Activated T-cell treated with anti-CD3 and anti-CD28 coated beads for 1 hour (primary cell): Measurements from ENCODE around the gene PLXNA4.

Experiments
- DNase-seq: peaks from one replicate; pipeline ENCODE4 v3.0.0-alpha.2; 2020; ENCODE audit warnings: low read depth

The PLXNA4 gene

DNA sequence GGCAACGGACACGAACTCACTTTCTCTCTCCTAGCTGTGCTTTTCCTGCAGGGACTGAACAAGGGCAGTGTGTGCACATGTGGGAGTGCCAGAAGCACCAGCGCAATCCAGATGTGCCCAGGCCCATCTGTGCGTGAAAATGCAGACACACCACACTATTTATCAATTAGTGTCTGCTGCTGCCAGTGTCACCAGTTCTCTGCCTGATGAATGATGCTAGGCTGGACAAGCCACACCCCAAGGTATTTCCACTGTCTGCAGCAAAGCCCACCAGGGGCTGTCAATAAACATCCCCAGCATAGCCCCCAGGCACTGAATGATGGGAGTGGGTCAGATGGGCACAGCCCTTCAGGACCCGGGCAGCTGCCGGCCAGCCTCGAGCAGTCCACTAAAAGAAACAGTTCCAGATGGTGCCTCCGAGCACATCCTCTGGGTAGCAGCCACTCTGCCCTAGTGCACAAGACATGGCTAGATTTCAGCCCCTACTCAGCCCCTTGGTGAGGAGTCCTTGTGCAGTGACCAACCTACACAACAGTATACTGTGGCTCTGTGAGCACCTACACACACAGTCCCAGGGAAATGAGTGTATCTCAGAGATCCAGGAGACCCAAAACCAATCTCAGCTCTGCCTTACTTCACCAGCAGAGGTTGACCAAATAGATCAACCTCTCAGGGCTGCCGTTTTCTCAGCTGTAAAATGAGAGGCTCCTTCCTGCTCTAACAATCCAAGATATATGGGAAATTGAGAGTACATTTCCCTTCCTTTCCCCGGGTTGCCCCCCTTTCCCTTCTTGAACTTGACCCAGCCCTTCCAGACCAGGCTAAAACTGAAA, 314.7 kb downstream of the PLXNA4 start:
- DNase-seq = no peak

DNA sequence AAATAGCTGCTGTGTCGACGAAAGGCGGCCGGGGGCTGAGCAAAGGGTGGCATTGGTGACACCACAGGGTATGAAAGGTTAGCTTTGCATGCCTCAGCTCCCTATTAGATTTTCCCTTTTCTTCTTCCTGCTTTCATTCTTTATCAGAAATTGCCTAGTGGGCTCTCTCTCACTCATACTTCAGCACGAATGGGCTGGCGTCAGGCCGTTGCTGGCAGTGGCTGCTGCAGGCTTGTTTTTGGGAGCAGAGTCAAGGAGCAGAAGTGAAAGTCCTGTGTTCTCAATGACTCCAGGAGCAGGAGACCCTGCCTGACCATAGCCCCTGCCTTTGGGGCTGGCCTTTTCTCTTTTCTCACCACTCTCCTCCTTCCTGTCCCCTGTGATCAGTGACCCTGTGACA, 318.0 kb downstream of the PLXNA4 start:
- DNase-seq = no peak

DNA sequence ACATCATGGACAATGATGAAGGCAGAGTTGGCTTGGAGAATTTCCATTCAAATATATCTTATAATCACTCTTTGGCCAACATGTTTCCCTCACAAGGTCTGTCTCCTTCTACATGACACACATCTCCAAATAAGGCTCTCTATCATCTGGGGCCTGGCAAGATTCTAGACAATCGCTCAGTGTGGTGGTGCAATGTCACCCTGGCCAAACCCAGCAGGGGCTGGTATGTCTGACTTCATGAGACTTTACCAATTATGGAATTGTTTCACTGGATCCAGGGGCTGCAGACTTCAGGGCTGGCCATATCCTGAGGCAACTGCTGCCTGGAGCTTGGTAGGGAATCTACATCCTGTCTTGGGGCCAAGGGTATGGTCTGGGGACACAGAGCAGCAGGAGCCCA, 319.0 kb downstream of the PLXNA4 start:
- no peak for DNase-seq

DNA sequence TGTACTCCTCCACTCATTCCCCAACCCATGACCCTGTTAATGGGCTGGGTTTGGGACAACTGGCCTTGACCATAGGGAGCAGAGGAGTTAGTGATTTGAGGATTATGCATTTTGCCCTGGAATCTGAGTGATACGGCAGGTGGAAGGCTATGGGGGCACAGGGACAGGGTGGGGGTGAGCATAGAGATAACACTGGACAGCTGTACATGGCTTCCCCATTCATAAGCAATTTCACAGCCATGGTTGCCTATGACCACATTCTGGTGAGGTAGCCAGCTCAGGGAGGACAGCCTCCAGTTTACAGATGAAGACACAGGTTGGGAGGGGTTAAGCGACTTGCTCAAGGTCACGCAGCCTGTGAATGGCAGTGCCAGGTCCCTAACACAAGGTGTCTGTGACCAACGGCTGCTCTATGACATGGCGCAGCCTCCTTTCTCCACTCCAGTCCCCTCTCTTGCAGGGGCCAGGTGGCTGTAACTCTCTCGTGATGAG, 319.5 kb downstream of the PLXNA4 start:
- DNase-seq = no peak

DNA sequence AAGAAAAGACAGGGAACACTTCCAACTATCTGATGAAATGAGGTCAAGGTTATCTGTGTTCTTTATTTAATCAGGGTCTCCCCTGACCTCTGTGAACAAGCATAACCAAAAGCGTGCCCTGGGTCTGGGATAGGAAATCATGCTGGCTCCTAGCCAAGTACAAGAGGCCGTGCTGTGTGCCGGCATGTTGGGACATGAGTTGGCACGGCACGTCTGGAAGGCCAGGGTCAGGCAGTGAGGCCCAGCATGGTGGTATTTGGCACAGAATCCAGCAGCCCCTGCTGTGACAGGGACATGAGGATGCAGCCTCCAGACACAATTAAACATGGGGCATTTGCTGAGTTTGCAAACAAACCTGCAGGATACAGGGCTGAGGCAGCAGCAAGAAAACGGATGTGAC, 320.4 kb downstream of the PLXNA4 start:
- no peak for DNase-seq

DNA sequence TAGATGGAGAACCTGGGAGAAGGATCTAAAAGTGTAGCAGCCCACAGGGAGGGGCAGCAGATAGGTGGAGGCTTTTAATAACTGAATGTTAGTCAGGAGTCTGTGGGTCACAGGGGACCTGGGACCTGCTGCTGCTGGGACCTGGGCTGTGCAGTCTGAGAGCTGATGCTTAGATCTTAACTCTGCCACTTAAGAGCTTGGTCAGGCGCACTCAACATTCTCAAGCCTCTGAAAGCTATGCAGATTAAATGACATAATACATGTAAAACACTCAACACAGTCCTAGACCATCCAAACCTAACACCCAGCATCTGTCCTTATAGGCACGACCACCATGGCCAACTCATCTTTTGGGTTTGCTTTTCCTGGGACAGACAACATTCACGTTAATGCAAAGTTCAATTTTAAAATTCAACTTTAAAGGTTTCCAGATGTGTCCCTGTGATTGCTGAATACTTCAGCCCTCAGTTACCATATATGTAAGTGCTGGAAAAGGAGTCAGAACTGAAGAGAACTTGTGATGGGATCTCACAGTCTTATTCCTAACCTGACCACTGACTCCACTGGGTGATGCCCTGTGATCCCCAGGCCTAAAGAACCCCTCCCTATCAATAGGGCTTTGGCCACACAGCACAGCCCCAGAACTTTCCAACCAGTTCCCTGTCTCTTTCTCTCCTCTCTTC, 321.0 kb downstream of the PLXNA4 start:
- DNase-seq = no peak

DNA sequence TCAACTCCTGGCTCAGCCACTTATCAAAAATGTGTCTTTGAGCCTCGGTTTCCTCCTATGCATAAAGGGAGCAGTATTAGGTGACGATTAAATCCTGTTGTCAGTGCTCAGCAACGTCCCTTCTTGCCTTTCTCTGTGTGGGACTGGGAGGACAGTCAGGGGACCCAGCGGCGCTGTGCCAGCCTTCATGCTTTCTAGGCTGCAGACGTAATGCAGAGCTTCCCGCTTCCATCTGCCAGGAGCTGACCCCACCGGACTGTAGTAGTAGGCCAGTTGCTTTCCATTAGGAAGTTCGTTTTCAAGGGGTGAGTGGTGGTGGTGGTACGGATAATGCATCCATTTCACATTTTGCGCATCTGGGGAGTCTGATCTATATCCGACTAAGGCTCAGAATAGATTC, 321.8 kb downstream of the PLXNA4 start:
- DNase-seq = no peak

DNA sequence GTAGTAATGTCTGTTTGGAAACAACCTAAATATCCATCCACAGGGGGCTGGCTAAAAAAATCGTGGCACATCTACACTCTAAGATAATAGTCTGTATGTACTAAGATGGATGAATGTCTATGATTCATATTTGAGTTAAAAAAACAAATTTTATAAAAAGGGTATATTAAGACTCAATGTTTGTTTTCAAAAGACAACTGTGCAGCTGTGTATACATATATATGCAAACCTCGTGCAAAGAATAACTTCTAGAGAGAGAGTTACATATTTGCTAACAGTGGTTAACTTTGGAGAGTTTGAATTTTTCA, 323.5 kb downstream of the PLXNA4 start:
- no peak for DNase-seq

DNA sequence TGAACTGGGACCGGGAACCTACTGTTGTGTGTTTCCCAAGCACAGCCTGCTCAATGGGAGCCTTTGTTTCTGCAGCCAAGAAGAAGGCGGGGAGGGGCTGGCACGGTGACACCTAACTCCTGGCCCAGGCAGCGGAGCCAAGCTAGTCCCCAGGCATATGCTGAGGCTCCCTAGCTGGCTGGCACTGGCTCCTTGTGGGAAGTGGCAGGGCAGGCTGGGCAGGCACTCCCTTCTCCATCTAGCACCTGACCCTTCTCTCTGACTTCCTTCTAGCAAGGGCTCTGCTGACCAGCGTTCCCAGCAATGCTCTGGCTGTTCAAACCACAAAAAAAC, 325.0 kb downstream of the PLXNA4 start:
- no peak for DNase-seq

DNA sequence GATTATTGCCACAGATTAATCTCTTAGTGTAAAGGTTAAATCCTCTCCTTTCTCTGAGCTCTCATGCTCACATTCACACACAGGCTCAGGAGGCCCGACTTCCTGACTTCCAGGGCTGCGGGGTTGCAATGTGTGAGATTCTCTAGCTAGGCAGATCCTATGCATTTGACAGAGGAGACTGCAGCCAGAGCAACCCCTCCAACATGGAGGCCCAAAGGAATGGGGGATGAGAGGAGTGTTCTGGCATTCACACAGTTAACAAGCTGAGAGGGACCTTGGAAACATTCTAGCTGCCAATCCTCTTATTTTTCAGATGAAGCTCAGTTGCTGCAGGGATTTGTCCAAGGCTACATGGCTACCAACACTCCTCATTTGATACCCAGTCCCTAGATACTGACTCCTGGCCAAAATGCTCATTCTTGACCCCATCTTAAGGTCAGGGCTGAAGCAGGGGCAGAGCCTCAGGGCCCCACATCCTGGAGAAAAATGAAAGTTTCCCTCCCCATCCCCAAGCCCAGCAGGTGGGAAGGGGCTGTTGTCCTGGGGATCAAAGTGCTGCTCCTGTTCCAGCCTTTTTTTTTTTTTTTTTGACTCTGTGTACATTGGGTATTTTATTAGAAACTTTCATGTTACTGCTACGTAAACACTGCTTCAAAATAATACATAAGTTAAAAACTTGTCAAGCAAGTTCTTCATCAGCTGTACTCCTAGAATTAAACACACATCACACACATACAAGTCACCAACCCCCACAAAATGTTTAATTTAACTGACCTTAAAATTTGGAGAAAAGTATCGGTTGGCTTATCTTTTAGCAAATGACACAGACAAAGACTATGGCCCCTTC, 325.6 kb downstream of the PLXNA4 start:
- DNase-seq = no peak

DNA sequence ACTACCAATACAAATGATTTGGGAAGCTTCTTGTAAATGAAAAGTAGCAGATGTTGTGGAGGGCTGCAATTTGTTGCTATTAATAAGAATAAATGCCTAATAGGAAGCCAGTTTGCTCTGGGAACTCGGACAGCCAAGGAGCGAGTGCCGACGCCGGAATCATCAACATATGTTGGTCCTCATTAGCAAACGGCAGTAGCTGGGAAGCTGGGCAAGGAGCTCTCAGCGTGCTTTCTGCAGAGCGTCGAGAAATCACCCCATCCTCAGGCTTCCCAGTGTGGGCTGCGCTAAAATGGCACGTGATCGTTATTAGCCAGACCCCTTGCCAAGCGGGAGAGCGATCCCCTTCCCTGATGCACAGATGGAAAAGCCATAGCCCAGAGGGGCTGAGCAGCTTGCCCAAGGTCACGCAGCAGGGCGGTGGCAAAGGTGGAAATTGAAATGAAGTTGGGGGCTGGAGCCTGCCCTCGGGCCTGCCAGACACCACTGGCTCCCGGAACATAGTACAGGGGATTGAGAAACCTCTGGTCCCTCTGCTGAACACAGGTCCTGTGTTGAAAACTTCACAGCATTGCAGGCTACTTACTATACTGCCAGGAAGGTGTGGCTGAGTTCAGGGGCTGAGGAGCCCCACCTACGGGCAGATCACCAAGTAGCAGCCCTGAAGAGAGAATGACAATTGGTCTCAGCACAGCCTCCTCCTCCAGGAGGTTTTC, 326.9 kb downstream of the PLXNA4 start:
- no peak for DNase-seq

DNA sequence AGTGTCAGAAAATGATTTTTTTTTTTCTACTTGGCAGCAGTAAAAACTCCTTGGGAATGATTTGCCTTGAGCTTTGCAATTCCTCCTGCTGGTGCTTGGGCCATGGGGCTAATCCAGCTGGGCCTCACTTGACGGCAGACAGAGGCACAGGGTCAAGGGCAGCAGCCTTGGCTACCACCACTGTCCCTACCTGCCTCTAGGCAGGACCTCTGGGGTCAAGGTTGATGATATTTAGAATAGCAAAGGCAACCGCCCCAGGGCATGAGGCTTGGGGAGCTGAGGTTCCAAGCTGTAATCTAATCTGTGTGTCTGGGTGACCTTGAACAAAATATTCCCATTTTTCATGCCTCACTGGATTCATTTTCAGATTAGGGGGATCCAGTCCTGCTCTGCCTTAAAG, 327.4 kb downstream of the PLXNA4 start:
- no peak for DNase-seq

DNA sequence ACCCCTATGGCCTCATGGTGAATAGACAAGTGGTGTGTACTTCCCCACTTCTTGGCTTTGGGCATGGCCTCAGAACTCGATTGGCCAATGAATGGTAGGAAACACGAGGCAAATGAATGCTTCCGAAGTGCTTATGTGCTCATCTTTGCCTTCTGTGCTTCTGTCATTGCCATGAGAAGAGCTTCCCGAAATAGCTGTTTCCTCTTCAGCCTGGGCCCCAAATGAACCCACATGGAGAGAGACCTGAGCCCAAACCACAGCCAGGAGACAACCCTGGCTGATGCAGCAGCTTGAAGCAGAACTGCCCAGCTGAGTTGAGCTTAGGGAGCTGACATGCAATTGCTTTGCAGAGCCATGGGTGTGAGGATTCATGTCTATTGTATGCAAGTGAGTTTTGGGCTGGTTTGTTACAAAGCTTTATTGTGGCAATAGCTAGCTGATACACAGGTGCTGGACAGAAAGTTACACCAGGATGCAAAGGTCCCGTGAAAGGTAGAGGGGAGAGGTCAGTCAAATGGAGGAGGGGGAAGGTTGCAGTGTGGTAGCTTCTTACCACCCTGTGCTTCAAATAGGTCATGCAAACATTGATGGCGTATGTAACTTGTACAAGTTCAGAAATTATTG, 328.2 kb downstream of the PLXNA4 start:
- no peak for DNase-seq

DNA sequence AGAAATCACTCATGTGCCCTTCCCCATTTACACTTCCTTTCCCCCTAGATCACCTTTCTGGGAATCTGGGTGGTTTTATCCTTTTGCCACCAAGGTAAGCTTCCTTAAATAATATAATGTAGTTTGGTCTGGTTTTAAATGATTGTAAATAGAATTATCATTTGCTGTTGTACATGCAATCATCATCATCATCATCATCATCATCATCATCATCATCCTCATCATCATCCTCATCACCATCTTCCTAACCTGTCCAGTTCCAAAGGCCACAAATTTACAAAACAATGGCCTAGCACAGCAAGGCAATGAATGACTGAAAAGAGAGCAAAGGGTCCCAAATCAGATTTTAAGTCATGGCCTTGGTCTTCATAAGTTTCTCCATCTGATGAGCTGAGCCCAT, 329.7 kb downstream of the PLXNA4 start:
- no peak for DNase-seq

DNA sequence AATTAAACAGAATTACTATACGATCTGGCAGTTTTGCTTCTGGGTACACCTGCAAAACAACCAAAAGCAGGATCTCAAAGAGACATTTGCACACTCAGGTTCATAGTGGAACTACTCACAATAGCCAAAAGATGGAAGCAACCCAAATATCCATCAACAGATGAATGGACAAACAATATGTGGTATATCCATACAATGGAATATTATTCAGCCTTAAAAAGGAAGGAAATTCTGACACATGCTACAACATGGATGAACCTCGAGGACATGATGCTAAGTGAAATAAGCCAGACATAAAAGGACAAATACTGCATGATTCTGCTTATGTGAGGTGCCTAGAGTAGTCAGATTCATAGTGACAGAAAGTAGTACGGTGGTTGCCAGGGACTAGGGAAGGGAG, 330.7 kb downstream of the PLXNA4 start:
- no peak for DNase-seq

DNA sequence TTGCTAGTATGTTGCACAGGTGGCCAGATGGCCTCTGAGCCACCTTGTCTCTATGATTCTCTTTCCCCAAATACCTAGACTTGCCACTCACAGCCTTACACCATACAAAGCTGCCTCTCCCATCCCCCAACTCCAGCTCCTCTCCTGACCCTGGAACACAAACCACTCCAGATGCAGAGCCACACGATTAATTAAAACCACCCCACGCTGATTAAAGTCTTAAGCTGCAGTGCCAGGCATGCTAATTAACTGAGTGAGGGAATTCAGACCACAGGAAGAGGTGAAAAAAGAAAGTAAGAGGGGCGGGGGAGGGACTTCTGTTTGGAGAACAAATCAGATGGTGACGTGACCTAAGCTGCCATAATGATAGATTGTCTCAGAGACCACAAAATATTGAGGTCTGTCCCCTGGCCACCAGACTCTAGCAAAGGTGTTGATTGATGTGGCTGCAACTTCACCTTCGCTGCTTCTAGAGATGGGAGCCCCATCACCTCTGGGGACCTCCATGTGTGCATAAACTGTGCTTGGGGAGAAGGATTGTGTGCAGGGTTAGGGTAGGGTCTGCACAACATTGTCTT, 331.3 kb downstream of the PLXNA4 start:
- no peak for DNase-seq

DNA sequence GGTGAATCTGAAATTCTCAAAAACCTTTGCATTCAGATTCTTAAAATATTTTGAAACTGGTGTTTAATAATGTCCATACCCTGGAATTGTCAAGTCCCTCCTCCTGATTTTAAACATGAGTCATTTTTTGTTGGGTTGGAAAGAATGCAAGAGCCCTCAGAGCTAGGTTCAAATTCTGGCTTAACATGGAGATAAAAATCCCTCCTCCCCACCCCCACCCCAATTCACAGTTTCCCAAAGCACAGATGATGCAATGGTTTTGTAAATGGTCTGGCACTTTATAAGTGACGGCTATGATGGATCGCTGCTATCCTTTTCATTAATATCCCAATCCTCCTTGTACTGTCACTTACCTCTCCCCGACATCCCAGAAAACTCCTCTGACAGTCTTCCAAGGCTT, 332.8 kb downstream of the PLXNA4 start:
- DNase-seq = no peak

DNA sequence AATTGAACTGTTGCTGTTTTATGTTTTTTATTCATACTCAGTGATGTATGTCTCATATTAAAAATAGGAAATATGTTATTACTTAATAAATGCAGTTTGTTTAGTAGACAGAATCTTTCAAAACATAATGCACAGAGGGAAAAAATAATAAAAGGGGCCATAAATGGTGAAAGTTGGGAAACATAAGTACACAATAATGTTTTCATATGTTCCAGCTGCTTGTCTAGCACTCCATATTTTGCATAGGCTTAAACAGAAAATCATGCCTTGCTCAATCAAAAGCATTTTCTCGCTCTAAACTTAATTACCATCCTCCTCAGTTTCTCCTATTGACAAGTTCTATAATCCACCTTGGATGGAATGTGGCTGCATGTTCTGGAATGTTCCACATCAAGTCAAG, 333.2 kb downstream of the PLXNA4 start:
- DNase-seq = no peak

DNA sequence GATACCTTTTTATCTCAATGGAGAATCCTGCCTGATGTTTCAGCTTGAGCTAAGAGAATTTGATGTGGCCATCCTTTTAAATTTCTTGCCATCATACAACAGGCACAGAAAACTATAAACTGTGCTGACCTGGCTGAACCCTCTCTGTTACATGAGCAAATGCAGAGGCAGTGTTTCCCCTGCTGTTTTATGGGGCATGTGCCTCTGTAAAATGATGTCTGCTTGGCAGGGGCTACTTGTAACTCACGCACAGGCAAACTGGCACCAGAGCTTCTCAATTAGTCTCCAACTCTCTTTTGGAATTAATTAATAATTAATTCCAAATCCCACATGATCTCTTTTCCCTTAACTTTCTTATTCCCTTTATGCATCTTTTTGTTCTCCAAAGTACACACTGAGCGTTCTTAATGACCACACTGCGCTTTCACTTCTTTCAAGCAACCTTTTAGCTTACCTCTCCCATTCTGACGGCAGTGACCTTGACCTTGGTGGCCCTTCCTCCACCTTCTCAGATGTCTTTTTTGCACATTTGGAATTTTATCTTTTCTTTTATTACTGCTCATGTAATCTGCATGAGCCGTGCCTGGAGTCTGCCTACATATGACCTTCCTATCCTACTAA, 334.0 kb downstream of the PLXNA4 start:
- no peak for DNase-seq

DNA sequence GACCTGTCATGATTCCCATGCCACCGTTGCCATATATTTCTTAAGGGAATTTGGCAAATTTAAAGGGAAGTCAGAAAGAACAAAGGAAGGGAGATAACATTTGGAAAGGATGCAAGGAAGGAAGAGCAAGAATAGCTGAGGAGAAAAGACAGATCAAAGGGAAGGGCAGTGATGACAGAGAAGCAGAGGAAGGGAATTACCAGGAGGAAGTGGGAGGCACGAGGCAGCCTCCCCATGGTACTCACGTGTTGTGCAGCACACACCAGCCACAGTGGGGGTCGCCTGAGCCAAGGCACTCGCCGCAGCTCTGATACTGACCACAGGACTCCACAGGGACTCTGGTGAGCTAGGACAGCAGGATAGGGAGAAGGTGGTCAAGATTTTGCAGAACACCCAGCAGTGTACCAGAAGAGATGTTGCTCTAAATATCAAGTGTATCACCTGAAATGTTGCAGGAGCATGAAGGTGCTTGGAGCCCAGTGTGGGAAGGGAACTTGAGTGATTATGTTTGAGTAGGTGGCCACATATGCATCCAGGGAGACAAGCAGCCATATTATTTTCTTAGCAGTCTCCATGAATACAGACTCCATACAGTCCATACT, 335.3 kb downstream of the PLXNA4 start:
- DNase-seq = no peak

DNA sequence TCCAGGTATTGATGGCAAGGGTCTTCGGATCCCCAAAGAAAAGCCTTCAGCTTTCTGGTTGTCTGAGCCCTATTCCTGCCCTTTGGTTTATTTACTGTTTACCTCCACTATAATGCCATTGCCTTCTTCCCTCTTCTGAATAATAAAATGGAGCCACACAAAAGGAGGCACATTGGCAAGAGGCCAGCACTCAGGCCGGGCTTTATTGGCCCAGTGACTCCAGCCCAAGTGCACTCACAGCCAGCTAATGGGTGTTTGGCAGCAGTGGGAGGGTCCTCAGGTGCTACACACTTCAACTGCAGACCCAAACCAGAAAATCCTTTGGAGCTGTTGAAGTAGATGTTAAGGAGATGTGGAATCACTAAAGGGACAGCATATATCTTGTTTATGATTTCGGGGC, 336.0 kb downstream of the PLXNA4 start:
- no peak for DNase-seq
